GM21360 (cell line): ENCODE results near the gene KIF7.
"Not testable (repeated sequence)": the region's sequence is repeated elsewhere in the genome, so short reads cannot be mapped to it uniquely, and the experiment has no call there.

Experiments used
- ATAC-seq: cut with Tn5 transposase; IDR thresholded peaks from one replicate; pipeline ENCODE4 v1.9.1; 2021; ENCODE audit warnings: mild to moderate bottlenecking, moderate library complexity; ENCODE audit not compliant: unreplicated experiment

Gene KIF7, protein sequence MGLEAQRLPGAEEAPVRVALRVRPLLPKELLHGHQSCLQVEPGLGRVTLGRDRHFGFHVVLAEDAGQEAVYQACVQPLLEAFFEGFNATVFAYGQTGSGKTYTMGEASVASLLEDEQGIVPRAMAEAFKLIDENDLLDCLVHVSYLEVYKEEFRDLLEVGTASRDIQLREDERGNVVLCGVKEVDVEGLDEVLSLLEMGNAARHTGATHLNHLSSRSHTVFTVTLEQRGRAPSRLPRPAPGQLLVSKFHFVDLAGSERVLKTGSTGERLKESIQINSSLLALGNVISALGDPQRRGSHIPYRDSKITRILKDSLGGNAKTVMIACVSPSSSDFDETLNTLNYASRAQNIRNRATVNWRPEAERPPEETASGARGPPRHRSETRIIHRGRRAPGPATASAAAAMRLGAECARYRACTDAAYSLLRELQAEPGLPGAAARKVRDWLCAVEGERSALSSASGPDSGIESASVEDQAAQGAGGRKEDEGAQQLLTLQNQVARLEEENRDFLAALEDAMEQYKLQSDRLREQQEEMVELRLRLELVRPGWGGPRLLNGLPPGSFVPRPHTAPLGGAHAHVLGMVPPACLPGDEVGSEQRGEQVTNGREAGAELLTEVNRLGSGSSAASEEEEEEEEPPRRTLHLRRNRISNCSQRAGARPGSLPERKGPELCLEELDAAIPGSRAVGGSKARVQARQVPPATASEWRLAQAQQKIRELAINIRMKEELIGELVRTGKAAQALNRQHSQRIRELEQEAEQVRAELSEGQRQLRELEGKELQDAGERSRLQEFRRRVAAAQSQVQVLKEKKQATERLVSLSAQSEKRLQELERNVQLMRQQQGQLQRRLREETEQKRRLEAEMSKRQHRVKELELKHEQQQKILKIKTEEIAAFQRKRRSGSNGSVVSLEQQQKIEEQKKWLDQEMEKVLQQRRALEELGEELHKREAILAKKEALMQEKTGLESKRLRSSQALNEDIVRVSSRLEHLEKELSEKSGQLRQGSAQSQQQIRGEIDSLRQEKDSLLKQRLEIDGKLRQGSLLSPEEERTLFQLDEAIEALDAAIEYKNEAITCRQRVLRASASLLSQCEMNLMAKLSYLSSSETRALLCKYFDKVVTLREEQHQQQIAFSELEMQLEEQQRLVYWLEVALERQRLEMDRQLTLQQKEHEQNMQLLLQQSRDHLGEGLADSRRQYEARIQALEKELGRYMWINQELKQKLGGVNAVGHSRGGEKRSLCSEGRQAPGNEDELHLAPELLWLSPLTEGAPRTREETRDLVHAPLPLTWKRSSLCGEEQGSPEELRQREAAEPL (N-terminal part only)

DNA sequence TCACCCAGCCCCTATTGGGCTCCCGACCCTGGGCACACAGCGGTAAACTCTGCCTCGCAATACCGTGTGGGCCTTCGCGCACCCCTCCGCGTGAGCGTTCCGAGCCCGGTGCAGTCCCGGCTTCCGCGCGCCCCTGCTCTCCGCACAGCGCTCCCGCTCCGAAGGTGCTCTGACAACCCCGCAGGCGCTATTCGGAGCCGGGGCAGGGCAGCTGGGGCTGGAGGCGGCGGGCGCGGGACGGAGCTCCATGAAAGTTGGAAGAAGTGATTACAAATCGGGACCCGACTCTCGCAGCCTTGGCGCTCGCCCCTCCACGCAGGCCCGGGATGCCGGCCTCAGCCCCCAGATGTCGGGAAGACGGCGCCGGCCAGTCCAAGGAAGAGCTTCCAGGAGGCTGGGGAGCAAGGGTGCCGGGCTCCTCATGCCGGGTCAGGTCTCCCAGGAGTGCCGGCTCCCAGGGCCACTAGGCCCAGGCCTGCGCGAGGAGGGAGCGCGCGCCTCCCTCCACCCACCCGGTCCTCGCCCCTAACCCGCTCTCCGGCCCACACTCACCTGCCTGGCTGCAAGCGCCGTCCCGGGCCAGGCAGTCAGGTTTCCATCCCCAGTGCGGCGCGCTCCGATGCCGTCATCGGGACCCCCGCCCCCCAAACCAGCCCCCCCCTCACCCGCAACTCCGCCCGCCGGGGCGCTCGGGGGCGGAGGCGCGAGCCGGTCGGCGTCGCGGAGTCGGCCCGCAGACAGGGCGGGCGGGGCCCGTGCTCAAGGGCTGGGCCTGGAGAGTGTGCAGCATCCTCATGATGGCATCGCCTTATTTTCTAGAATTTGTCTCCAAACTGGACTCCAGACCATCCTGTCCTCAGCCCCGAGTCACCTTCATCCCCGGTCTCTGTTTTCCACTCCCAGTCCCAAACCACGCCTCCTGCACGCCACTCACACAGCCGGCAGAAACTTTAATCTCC is at the start of gene KIF7:
Gene KIF7 (minus strand): TSS at position 621 of the 959 bp plus-strand sequence. CDS start 2,537 bp downstream, outside the sequence.
- peak; percentile 54 for ATAC-seq

GRCh38 chr15:89704411-89704810 is 49.1 kb upstream of the KIF7 start:
- no peak for ATAC-seq

DNA sequence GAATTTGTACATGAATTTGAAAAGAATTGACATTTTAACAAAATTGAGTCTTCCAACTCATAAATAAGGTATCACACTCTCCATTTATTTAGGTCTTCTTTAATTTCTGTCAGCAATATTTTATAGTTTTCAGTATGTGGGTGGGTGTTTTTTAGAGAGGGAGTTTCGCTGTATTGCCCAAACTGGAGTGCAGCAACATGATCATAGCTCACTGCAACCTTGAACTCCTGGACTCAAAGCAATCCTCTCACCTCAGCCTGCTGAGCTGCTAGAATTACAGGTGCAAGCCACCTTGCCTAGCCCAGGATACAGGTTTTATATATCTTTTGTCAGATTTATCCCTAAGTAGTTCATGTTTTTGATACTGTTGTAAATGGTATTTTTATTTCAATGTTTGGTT is 39.9 kb upstream of the KIF7 start:
- ATAC-seq = no peak

GRCh38 chr15:89693696-89694095 is 38.4 kb upstream of the KIF7 start:
- no peak for ATAC-seq

- ATAC-seq = no peak
These were observed 37.8 kb upstream of the KIF7 start for GRCh38 chr15:89693091-89693490.

DNA sequence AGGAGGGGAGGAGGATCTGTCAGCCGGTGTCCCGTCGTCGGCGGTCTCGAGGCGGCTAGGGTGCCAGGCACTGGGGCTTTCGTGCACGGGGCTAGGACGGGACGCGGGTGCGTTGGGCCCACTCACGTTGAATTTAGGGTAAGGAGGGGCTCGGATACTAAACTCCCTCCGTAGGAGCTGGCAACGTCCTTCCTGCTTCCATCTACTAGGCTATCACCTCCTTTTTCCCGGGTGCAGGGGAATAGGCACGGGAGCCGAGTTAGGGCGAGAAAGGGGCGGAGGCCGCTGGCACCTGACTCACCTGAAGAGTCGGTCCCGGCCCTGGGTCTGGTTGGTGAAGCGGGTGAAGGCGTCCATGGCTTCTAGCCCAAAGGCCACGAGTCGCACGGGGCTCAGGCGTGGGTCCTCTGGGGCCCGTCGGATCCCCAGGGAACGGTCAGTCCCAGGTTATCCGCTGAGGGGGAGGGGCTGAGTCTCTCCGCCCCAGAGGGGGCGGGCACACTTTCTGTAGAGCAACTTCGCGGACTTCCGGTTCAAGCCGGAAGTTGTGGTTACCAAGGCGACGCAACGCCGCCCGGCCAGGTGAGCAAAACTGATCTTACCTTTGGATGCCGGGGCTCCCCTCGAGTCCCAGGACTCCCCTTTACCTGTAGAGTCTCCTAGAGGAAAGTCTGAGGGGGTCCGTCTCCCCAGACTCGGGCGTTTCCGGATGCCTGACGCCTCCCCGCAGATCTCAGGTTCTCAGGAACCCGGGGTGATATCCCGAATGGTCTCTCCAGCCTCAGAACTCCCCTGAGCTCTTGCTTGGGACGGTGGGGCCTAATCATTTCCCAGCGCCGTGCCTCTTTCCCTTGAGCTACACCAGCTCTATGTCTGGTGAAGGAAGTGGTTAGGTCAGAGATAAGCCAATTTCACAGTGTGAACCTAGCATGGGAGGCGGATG is 35.3 kb upstream of the KIF7 start, which contains the start of the genes PEX11A and WDR93:
Gene PEX11A (minus strand): TSS at position 479 of the 943 bp plus-strand sequence. CDS start 122 bp downstream, at position 357.
Gene WDR93 (plus strand): TSS at position 536 of the 943 bp plus-strand sequence. CDS start 10,936 bp downstream, outside the sequence.
- ATAC-seq = peak; percentile 93

DNA sequence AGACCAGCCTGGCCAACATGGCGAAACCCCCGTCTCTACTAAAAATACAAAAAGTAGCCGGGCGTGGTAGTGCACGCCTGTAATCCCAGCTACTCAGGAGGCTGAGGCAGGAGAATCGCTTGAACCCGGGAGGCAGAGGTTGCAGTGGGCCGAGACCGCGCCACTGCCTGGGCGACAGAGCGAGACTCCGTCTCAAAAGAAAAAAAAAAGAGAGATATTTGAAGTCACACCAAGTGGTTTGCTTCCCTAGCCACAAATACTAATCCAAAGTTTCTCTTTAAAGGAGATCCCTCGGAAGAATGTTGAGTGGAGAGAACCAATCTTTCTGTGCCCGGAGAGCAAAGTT is 34.6 kb upstream of the KIF7 start:
- ATAC-seq = not testable (repeated sequence)

DNA sequence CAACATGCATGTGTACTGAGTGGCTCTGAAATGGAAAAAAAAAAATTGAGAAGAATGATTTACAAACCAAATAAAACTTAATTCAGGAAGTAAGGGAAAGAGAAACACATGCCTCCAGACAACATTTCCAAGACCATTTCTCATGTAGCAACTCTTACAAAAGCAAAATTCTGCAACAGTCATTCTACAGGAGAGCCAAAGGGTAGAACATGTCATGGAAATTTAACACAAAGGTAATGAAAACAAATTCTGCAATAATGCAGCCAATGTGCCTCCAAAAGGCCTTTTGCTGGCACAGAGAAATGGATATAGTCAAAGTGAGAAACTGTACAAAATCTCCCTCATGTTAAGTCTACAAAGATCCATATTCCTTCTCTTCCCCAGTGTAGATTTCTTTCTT is 31.3 kb upstream of the KIF7 start:
- ATAC-seq = no peak

GRCh38 chr15:89685995-89686394 is 30.7 kb upstream of the KIF7 start:
- no peak for ATAC-seq

- no peak for ATAC-seq
These were observed 25.9 kb upstream of the KIF7 start for GRCh38 chr15:89681146-89681545.

GRCh38 chr15:89680282-89680873 is 25.1 kb upstream of the KIF7 start:
- ATAC-seq = no peak

DNA sequence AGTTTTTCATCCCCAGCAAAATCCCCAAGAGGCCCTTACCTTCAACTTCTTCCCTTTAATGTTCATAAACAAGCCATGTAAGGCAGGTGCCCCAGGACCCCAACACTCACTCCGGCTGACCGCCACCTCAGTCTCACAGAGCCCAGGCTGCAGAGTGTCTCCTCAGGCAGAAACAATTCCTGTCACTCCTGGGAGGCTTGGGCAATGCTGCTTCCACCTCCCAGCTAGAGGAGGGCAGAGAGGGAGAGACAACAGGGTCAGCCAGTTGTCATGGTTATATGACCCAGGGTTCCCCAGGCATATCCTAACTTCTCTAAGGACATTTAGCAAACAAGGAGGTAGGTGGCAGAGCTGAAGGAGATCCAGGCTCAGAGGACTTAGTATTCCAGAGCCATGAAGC is 23.9 kb upstream of the KIF7 start, which contains the start of gene PLIN1:
Gene PLIN1 (minus strand): TSS at position 156 of the 400 bp plus-strand sequence. CDS start 1,878 bp downstream, outside the sequence.
- ATAC-seq = no peak

DNA sequence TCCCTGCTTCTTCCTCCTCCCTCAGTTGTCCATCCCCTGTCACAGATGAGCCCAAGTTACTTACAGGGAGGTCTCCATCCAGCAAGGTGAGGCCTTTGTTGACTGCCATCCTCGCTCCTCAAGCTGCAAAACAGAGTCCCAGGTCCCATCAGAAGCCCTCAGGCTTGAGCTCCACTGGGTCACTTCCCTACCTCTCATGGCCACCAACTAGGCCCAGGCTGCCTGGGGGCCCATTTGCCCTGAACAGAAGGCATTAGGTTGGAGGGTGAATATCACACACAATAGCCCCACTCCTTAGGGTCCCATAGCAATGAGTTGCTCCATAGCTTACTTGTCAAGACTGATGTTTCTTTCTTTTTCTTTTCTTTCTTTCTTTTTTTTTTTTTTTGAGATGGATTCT is 22.1 kb upstream of the KIF7 start:
- ATAC-seq = no peak

DNA sequence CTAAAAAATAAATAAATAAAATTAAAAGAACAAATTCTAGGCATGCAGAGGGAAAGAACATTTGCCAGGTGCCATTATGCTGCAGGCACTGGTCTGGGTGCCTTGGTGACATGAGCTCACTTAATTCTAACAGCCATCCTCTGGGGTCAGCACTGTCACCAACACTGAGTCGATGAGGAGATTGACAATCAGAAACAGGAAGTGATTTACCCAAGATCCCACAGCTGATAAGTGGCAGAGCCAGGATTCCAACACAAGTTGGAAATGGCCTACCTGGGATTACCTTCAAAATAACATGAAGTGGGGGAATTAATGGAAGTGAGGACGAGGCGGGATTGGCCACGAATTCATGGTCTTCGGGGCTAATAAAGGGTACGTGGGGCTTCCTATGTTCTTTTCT is 20.3 kb upstream of the KIF7 start:
- no peak for ATAC-seq

DNA sequence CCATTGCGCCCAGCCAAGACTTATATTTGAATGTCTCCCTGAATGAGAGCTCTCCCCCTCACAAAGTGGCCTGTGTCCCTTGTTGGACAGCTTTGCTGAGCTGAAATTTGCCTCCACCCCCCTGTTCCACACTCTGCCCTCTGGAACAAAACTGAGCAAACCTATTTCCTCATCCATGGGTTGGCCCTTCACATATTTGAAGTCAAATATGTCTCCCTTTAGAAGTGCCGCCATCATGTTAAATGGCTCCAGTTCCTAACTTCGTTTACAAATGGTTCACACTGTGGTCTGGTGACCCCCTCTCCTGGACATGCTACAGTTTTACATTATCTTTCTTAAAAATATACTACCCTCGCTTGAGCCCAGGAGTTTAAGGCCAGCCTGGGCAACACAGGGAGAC is 19.3 kb upstream of the KIF7 start:
- no peak for ATAC-seq

DNA sequence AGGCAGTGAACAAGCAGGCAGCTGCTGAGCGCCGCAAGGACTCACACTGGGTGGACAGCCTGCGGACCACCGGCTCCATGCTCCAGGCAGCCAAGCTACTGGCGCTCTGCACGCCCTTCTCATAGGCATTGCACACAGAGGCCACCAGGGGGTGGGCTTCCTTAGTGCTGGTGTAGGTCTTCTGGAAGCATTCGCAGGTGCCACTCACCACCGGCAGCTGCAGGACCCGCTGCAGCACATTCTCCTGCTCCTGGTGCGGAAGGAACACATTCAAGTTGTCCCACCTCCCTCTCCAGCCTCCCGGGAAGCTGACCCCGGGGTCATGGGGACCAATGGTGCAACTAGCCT is 17.9 kb upstream of the KIF7 start:
- ATAC-seq = no peak

DNA sequence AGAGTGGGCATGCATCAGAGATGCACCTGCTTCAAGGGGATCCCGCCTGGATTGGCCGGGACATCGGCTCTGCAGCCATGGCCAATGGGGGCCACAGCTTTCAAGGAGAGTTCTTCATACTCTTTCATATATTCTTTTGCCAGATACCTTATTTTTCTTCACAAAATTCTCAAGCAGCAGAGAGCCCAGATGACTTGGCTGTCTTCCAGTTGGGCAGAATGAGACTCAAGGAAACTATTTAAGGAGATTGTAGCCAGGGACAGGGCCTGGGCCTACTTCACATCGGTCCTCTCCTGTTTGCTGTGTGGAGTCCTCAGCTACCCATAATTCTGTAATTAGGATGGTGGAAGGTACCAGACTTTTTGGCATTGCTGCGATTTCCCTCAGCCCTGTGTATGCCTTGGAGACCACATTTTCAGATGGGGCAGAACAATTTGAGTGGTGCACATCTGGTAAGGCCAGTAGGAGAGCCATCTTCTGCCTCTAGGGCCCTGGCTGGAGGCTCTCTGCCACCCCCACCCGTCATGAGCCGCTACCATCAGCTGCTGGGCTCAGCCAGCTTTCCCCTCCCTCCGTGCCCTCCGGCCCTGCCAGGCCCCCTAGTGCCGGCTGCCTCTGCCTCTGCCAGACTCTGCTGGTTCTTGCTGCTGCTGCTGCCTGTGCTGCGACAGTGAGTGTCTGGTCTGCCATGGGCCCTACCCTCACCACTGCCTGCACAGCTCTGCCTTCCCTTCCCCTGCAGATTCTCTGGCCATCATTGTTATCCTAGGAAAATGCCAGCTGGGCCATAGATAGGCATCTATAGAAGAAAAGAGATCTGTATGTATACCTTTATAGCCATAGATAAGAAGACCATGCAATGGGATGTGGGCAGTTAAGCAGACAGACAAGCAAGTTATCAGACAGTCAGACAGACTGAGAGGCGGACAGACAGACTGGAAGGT is 17.2 kb upstream of the KIF7 start:
- no peak for ATAC-seq
